Activated T-cell treated with anti-CD3 and anti-CD28 coated beads for 24 hours (primary cell): ENCODE results near the gene DNASE1.
A peak's percentile ranks its signal among the peaks of the same experiment; 100 is the strongest.
"Not testable (repeated sequence)": the region's sequence is repeated elsewhere in the genome, so short reads cannot be mapped to it uniquely, and the experiment has no call there.

Source experiments
- DNase-seq: peaks from one replicate; pipeline ENCODE4 v3.0.0-alpha.2; 2020; ENCODE audit warnings: low read depth

The DNASE1 gene

DNA sequence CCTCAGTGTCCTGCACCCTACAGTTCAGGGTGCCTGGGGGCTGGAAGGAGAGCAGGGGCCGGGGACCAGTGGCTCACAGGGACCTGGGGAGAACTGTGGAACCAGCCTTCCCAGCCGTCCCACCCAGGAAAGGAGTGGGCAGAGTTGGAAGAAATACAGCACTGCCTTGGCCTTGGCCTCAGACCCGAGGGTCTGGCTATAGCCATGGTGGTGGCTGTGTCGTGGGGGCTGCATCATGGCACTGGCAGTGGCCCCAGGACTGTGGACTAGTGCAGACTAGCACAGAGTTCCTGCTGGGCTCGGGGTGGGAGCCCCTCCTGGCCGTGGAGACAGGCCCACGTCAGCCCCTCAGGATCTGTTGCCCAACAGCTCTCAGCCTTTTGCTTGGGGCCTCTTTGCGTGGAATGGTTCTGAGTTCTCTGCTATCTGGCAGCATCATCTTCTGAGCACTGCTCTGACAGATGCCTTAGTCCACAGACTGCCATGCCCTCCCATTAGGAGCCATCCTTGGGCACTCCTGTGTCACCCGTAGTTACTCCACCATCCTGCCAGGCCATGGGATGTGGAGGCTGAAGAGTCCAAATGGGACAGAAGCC, 12.6 kb upstream of the DNASE1 start:
- no peak for DNase-seq

GRCh38 chr16:3642397-3643094, 11.9 kb upstream of the DNASE1 start:
- no peak for DNase-seq

- DNase-seq: no peak
These were observed 11.3 kb upstream of the DNASE1 start for GRCh38 chr16:3643095-3643730.

- no peak for DNase-seq
These were observed 9.4 kb upstream of the DNASE1 start for GRCh38 chr16:3645108-3645503.

GRCh38 chr16:3645504-3646347, 8.8 kb upstream of the DNASE1 start:
- no peak for DNase-seq

DNA sequence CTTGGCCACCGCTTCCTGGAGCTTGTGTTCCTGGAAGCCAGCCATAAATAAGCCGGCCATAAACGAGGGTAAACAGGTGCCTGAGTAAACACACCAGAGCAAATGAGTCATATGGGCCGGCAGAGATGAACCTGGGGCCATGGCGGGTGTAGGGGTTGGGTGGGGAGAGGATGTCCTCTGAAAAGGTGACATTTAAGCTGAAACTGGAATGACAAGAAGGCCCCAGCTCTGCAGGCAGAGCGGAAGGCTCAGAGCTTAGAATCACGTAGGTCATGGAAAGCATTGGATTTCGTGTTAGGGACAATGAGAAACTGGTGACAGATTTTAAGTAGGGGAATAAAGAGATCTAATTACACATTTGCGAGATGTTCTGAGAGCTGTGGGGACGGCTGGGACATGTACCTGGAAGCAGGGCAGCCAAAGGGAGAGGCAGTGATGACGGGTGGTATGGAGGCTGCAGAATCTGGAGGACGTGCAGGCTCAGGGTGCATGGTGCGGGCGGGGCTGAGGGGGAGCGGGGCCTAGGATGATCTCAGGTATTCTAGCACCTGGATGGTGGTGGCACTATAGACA, 8.1 kb upstream of the DNASE1 start:
- DNase-seq: no peak

DNA sequence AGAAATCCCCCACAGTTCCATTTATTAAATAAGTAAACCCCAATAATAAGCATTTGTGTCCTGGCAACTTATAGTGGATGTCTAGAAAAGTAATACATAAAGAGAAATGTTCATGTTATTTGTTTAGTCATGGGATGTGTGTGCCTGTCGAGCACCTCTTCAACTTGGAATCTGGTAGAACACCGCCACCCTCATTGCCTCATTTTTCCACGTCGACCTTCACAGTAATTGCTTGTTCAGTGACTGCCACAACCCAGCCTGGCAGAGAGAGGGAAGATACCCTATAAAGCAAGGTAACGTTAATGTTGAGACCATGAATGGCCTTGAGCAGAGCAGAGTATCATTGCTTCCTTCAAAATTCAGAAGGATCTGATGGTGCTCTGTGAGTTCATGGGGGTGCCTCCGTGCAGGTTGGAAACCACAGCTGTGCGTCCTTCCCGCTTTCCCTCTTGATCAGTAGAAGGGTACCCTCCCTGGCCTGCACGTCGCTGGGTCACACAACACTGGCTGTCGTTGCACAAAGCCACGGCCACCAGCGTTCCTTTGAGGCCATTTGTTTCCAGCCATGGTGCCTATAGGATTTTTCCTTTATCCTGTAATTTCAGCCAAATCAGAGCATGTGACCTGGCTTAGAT, 3.7 kb upstream of the DNASE1 start:
- no peak for DNase-seq

DNA sequence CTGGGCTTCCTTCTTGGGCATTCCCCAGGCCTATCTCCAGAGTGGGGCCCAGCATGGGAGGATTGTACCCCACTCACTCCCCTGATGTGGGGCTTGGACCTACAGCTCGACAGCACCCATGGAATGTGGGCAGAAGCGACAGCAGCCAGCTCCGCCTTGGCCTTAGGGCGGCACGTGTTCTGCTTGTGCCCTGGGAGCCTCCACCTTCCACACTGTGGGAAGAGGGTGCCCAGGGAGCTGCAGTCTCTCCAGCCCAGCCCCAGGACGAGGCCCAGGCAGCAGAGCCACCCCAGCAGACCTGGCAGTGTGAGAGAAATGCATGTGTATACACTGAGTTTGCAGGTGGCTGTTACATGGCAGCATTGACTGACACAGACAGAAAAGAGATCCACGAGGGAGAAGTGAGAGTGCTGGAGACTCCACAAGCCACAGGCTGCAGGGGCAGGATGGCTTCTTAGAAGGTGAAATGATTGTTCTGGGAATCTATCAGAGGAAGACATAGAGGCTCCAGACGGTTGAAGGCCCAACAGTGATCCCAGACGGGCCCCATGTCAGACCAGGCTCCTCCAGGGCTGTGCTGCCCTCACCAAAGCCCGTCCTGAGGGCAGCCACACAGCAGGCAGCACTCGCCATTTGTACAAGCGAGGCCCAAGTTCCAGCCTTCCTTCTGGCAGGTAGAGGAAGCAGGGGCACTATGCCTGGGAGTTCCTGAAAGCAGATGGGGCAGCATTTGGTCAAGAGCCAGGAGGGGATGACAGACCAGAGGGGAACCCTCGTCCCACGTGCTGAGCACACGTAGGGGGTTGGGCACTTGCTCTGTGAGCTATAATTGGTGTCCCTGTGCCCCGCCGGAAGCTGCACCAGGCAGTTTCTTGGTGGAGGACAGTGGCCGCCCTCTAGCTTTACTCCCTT, 2.8 kb upstream of the DNASE1 start:
- no peak for DNase-seq

GRCh38 chr16:3652373-3653195, 1.9 kb upstream of the DNASE1 start:
- no peak for DNase-seq

DNA sequence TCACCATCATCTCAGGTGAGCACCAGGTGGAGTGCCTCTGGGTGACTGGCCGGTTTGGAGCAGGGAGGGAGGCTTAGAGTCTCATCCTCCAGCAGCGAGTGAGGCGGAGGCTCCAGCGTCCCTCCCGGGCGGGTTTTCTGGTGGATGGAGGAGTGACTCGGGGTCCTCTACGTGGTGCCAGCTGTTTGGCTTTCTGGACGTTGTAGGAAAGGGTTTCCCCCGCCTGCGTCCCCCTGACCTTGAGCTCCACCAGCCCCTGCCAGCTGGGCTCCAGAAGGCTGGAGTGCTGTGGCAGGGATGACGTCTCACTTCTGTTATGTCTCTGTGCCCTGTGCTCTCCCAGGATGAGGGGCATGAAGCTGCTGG, 522 bp downstream of the DNASE1 start:
- no peak for DNase-seq

- DNase-seq: no peak
These were observed 1.1 kb downstream of the DNASE1 start for GRCh38 chr16:3655396-3656159.

- DNase-seq: not testable (repeated sequence)
These were observed 1.6 kb downstream of the DNASE1 start for GRCh38 chr16:3656160-3656490.

DNA sequence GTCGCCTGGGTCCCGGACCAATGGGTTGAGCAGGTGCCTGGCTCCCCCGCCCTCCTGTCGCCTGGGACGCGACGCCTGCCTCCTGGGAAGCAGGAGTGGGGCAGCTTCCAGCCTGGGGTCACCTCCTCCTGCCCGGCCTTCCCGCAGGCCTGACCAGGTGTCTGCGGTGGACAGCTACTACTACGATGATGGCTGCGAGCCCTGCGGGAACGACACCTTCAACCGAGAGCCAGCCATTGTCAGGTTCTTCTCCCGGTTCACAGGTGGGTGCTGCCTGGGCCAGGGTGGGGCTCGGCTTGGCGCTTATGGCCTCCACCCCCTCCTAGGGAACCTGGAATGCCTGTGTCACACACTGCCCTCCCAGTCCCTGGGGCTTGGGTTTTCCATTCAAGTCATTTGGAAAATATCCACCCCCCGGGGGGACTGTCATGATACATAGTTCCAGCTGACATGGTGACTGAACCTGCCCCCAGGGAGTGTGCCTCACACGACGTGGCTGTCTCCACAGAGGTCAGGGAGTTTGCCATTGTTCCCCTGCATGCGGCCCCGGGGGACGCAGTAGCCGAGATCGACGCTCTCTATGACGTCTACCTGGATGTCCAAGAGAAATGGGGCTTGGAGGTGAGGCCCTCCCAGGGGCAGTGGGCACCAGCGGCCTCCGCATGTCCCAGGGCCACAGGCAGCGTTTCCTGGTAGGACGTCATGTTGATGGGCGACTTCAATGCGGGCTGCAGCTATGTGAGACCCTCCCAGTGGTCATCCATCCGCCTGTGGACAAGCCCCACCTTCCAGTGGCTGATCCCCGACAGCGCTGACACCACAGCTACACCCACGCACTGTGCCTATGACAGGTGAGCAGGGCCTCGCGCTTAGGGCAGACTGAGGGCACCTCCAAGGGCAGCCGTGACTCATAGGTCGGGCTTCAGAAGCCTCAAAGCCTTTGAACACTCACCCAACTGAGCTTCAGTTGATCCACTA, 2.3 kb downstream of the DNASE1 start:
- DNase-seq: peak; percentile 17

DNA sequence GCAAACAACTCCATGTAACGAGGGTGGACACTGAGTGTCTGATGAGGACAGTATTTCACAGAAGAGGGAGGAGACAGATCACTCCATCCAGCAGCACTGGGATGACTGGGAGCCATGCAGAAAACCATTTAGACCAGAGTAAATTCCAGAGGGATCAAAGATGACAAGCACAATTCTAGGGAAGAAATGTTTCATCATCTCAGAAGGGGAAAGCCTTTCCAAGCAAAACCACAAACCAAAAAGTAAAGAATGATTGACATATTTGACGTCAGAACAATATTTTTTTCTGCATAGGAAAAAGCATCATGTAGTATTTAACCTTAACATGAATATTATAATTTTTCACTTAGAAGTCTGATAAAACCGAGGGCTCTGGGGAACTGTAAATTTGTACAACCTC, 4.8 kb downstream of the DNASE1 start:
- no peak for DNase-seq

GRCh38 chr16:3661311-3661710, 6.8 kb downstream of the DNASE1 start:
- DNase-seq: no peak

DNA sequence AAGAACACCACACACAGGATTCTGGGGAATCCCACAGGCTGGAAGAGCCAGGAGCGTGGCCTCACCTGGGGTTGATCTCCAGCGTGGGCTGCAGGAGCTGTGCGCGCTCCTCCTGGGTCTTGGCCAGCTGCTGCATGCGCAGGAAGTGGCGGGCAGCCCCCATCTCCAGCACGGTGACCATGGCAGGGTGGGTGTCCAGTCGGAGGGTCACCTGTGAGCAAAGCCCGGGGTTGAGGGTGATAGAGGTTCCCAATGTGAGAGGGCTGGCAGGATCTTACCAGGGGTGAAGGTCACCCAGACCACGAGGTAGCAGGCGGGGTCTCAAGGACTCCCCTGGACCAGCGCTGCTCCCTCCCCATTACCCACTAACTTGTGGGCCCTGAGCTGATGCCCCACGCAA, 7.4 kb downstream of the DNASE1 start:
- no peak for DNase-seq

GRCh38 chr16:3662601-3663000, 8.1 kb downstream of the DNASE1 start:
- no peak for DNase-seq
